HEK293T (cell line): ENCODE measurements around the gene UGCG.
"Not testable (repeated sequence)": the region's sequence is repeated elsewhere in the genome, so short reads cannot be mapped to it uniquely, and the experiment has no call there.

Experiments
- CTCF ChIA-PET: fragments of 350-600 bp; formaldehyde crosslinking; extraction: SDS; loops from one replicate; lab custom pipeline; 2021; ENCODE audit warnings: antibody characterized with exemption, inconsistent platforms; lab: Yijun Ruan, JAX
- POLR2A ChIA-PET: fragments of 350-600 bp; formaldehyde crosslinking; extraction: SDS; loops from one replicate; lab custom pipeline; 2020; ENCODE audit warnings: antibody characterized with exemption, inconsistent platforms; lab: Yijun Ruan, JAX
- DNase-seq: peaks from one replicate; pipeline ENCODE4 v3.0.0; 2012; ENCODE audit warnings: mixed read lengths; ENCODE audit errors: extremely low spot score
- ARNT ChIP-seq: fragments of 450-650 bp; IDR thresholded peaks from 2 replicates; pipeline ENCODE4 v1.6.1; 2017; ENCODE audit warnings: mild to moderate bottlenecking
- BHLHE40 ChIP-seq: fragments of 450-650 bp; IDR thresholded peaks from 2 replicates; pipeline ENCODE4 v1.6.1; 2016; ENCODE audit warnings: mild to moderate bottlenecking, moderate library complexity, borderline replicate concordance
- CTBP1 ChIP-seq: fragments of 450-650 bp; IDR thresholded peaks from 2 replicates; pipeline ENCODE4 v1.6.1; 2016; ENCODE audit warnings: borderline replicate concordance
- ELF4 ChIP-seq: fragments of 450-650 bp; IDR thresholded peaks from 2 replicates; pipeline ENCODE4 v1.6.1; 2017; ENCODE audit warnings: antibody characterized with exemption
- FOXA1 ChIP-seq: fragments of 450-650 bp; IDR thresholded peaks from 2 replicates; pipeline ENCODE4 v1.6.1; 2016; ENCODE audit warnings: mild to moderate bottlenecking
- FOXK2 ChIP-seq: fragments of 450-650 bp; IDR thresholded peaks from 2 replicates; pipeline ENCODE4 v1.6.1; 2016; ENCODE audit warnings: mild to moderate bottlenecking
- FOXM1 ChIP-seq: fragments of 450-650 bp; IDR thresholded peaks from 2 replicates; pipeline ENCODE4 v1.6.1; 2017; ENCODE audit warnings: mild to moderate bottlenecking, borderline replicate concordance
- HDGF ChIP-seq: fragments of 450-650 bp; IDR thresholded peaks from 2 replicates; pipeline ENCODE4 v1.6.1; 2017; ENCODE audit warnings: antibody characterized with exemption, borderline replicate concordance
- L3MBTL2 ChIP-seq: fragments of 450-650 bp; conservative IDR thresholded peaks from 2 replicates; pipeline ENCODE4 v1.6.1; 2016; ENCODE audit warnings: mild to moderate bottlenecking
- LEF1 ChIP-seq: fragments of 450-650 bp; IDR thresholded peaks from 2 replicates; pipeline ENCODE4 v1.6.1; 2017; ENCODE audit warnings: mild to moderate bottlenecking, borderline replicate concordance
- NFRKB ChIP-seq: fragments of 450-650 bp; IDR thresholded peaks from 2 replicates; pipeline ENCODE4 v1.6.1; 2016; ENCODE audit warnings: mild to moderate bottlenecking, moderate library complexity
- SP1 ChIP-seq: fragments of 450-650 bp; IDR thresholded peaks from 2 replicates; pipeline ENCODE4 v1.6.1; 2017
- SUZ12 ChIP-seq: fragments of 450-650 bp; IDR thresholded peaks from 2 replicates; pipeline ENCODE4 v1.6.1; 2016; ENCODE audit warnings: mild to moderate bottlenecking
- TARDBP ChIP-seq: fragments of 450-650 bp; IDR thresholded peaks from 2 replicates; pipeline ENCODE4 v1.6.1; 2016
- ZNF384 ChIP-seq: fragments of 450-650 bp; IDR thresholded peaks from 2 replicates; pipeline ENCODE4 v1.6.1; 2016
- TF ChIP-seq, protein P1 (sequence below): fragments of 450-650 bp; IDR thresholded peaks from 2 replicates; pipeline ENCODE4 v1.6.1; 2016

Gene UGCG

DNA sequence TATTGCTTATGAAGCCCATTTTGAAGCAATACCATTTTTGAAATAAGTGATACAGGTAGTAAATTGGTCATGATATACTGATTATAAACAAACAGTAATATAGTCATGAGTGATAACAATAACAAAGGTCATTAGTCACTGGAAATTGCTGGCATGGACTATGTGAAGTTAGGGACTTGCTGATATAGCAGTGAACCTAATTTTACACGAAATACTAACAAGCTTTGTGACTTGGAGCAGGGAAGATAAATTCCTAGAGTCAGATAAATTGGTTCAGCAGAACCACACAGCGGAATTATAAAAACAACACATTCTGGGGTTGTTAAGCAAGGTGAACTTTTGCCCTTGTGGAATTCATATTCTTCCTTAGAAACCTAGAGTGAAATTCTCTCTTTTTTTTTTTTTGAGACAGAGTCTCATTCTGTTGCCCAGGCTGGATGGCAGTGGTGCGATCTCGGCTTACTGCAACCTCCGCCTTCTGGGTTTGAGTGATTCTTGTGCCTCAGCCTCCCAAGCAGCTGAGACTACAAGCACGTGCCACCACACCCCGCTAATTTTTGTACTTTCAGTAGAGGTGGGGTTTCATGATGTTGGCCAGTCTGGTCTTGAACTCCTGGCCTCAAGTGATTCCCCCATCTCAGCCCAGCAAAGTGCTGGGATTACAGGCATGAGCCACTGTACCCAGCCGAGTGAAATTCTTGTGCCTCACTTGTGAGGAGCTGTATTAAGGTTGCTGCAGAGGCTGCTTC lies 6.0 kb downstream of the UGCG start:
- DNase-seq: no peak
- ChIA-PET POLR2A (no interaction called here), CTCF (no interaction called here)
- TF ChIP-seq LEF1: no peak
- TF ChIP-seq NFRKB: no peak
- no peak for TF ChIP-seq HDGF
- no peak for TF ChIP-seq TARDBP
- TF ChIP-seq ELF4: no peak
- TF ChIP-seq, protein P1, sequence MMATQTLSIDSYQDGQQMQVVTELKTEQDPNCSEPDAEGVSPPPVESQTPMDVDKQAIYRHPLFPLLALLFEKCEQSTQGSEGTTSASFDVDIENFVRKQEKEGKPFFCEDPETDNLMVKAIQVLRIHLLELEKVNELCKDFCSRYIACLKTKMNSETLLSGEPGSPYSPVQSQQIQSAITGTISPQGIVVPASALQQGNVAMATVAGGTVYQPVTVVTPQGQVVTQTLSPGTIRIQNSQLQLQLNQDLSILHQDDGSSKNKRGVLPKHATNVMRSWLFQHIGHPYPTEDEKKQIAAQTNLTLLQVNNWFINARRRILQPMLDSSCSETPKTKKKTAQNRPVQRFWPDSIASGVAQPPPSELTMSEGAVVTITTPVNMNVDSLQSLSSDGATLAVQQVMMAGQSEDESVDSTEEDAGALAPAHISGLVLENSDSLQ: no peak
- TF ChIP-seq SUZ12: no peak
- no peak for TF ChIP-seq ZNF384
- no peak for TF ChIP-seq BHLHE40
- TF ChIP-seq CTBP1: no peak
- no peak for TF ChIP-seq FOXK2
- TF ChIP-seq ARNT: no peak
- no peak for TF ChIP-seq L3MBTL2
- TF ChIP-seq SP1: no peak
- no peak for TF ChIP-seq FOXM1

DNA sequence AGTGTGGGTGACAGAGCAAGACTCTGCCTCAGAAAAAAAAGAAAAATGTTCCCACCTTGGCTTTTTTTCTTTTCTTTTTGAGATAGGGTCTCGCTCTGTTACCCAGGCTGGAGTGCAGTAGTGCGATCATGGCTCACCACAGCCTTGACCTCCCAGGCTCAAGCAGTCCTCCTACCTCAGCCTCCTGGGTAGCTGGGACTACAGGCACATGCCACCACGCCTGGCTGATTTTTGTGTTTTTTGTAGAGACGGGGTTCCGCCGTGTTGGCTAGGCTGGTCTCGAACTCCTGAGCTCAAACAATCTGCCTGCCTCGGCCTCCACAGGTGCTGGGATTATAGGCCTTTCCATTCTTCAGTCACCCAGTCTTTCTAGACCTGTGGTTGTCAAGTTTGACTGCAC lies 6.9 kb downstream of the UGCG start:
- POLR2A ChIA-PET, DNase-seq, CTCF ChIA-PET: not testable (repeated sequence)

DNA sequence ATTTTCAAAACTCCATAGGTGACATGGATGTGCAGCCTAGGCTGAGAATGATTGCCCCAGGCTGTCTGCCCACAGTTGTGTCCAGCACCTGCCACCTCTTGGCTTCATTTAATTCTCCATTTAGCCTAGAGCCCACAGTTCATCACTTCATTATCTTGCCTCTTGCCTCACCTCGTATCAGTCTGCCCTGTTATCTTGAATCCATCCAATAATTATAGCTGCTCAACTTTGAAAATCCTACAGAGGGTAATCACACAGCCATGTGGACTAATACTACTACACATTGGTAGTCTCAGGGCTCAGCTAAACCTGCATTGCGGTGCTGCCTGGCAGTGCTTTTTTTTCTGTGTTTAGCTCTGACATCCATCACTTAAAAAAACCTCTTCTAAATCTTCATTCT lies 7.4 kb downstream of the UGCG start:
- no peak for TF ChIP-seq ZNF384
- DNase-seq: no peak
- POLR2A ChIA-PET: interaction anchor here (0.9 kb wide), 1 partner anchor 8 kb away, joined by 4 read pairs; the partner anchor contains the start of gene UGCG
- CTCF ChIA-PET: interaction anchor here (0.6 kb wide), 1 partner anchor 171 kb away, joined by 6 read pairs; no protein-coding TSS in a partner anchor

DNA sequence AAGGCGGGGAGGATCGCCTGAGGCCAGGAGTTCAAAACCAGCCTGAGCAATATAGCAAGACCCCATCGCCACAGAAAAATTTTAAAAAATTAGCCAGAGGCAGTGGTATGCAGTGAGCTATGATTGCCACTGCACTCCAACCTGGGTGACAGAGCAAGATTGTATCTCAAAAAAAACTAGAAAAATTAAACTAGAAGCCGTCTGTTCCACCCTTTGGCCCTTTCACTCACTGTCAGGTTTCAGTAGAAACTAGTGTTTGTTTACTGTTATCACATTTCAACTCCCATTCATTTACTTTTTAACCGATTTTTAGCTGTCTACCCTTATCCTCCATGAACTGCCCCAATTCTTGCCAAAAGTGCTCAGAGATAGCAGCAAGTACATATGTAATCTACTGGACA lies 8.3 kb downstream of the UGCG start:
- DNase-seq: no peak
- CTCF ChIA-PET: no interaction called here
- TF ChIP-seq CTBP1 (no peak), HDGF (no peak), FOXA1 (no peak)
- POLR2A ChIA-PET: no interaction called here

DNA sequence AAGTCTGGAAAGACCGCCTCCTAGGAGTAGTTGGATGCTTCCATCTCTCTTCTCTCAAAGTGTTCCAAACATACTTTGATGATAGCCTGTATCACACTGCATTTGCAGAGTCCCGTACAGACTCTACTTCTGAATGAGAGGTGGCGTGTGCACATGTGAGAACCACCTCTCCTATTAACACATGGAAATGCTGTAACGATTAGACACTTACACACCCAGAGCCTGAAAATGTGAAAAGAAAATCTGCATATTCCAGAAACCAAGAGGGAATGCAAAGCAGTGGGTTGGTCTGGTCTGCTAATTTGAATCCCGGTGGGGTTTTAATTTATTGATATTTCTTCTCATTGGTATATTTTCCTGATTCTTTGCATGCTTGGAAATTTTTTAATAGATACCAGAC lies 10.5 kb downstream of the UGCG start:
- TF ChIP-seq, protein P1: no peak
- TF ChIP-seq SP1 (no peak), L3MBTL2 (no peak), CTBP1 (no peak), TARDBP (no peak), SUZ12 (no peak), ARNT (no peak), ZNF384 (no peak), FOXK2 (no peak), FOXM1 (no peak), NFRKB (no peak)
- no peak for DNase-seq
- ChIA-PET POLR2A (interaction anchor here (1.1 kb wide), 1 partner anchor 10 kb away, joined by 5 read pairs; the partner anchor contains the start of gene UGCG), CTCF (no interaction called here)

DNA sequence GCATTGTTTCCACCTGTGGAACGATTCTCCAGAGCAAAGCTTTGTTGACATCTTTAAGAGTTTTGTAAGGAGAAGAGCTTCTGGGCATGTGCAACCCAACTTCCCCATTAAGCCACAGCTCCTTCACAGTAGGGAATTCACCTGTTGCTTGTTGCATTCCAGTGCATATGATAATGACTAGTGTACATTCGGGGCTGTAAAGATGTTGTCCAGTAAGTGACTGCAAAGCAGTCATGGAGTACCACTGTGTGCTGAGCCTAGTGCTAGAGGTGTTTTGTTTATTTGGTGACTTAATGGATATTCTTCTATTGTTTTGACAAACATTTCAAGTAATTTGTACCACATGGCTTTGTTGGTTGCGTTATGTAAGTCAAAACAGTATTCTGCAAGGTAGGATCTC lies 12.8 kb downstream of the UGCG start:
- CTCF ChIA-PET: interaction anchor here (0.6 kb wide), 1 partner anchor 98 kb away, joined by 3 read pairs; no protein-coding TSS in a partner anchor
- TF ChIP-seq HDGF: no peak
- no peak for TF ChIP-seq LEF1
- no peak for TF ChIP-seq L3MBTL2
- TF ChIP-seq, protein P1: no peak
- no peak for TF ChIP-seq ZNF384
- TF ChIP-seq TARDBP: no peak
- TF ChIP-seq FOXA1: no peak
- TF ChIP-seq NFRKB: no peak
- no peak for DNase-seq
- POLR2A ChIA-PET: no interaction called here

DNA sequence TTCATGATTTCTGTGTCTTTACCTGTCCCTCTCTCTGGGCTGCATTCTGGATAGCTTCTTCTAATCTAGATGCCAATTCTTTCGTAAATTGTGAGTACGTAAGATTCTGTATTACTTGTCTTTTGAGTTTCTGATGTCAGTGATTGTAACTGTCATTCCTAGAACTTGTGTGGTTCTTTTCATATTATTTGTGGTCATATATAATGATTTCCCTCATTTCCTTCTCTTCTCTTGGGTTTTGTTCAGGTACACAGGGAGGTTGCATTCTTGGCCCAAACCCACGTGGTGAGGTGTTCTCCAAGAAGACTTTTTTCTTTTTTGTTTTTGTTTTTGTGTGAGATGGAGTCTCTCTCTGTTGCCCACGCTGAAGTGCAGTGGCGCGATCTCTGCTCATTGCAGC lies 13.8 kb downstream of the UGCG start:
- TF ChIP-seq FOXA1 (no peak), ELF4 (no peak), L3MBTL2 (no peak), FOXM1 (no peak), CTBP1 (no peak), ARNT (no peak), SP1 (no peak), SUZ12 (no peak), NFRKB (no peak), TARDBP (no peak), BHLHE40 (no peak), FOXK2 (no peak), HDGF (no peak), LEF1 (no peak), ZNF384 (no peak)
- TF ChIP-seq, protein P1: no peak
- no peak for DNase-seq
- ChIA-PET CTCF (no interaction called here), POLR2A (interaction anchor here (1.0 kb wide), 1 partner anchor 14 kb away, joined by 4 read pairs; the partner anchor contains the start of gene UGCG)
